Muscle layer of duodenum (tissue), 2 donors: ENCODE results near the gene PHF12.

Source experiments
- H3K27ac ChIP-seq: one replicate; pipeline ENCODE4 v1.7.0; 2013; ENCODE audit warnings: mild to moderate bottlenecking, low read length
- H3K27me3 ChIP-seq: one replicate; pipeline ENCODE4 v1.7.0; 2013; ENCODE audit warnings: low read depth, mild to moderate bottlenecking, control low read depth, low read length
- H3K36me3 ChIP-seq, 2 donors: one replicate each; pipeline ENCODE4 v1.7.0; 2013; ENCODE audit warnings: low read length in 2 of 2, control low read depth in 1 of 2, mild to moderate bottlenecking in 1 of 2; ENCODE audit not compliant: insufficient read depth in 2 of 2, control insufficient read depth in 1 of 2
- H3K4me1 ChIP-seq, 2 donors: one replicate each; pipeline ENCODE4 v1.7.0; 2013; ENCODE audit warnings: low read length in 2 of 2, mild to moderate bottlenecking in 2 of 2, control low read depth in 1 of 2, moderate library complexity in 1 of 2; ENCODE audit not compliant: insufficient read depth in 2 of 2, control insufficient read depth in 1 of 2
- H3K4me3 ChIP-seq, 2 donors: one replicate each; pipeline ENCODE4 v1.7.0; 2013; ENCODE audit warnings: low read length in 2 of 2, low read depth in 1 of 2, mild to moderate bottlenecking in 1 of 2
- H3K9me3 ChIP-seq, 2 donors: one replicate each; pipeline ENCODE4 v1.7.0; 2013; ENCODE audit warnings: low read length in 2 of 2, control low read depth in 1 of 2, mild to moderate bottlenecking in 1 of 2; ENCODE audit not compliant: control insufficient read depth in 1 of 2
- donor health status: healthy.

PHF12 gene

GRCh38 chr17:28925912-28926365 lies 25.4 kb downstream of the PHF12 start:
- Histone ChIP-seq H3K4me1 (peaks cover 4 to 8% of the 10 kb centered on the region in 2 donors), H3K36me3 (peaks cover 24 to 29% of the 10 kb centered on the region in 2 donors), H3K27me3 (no peaks in the 10 kb centered on the region), H3K27ac (peak overlapping the region; percentile 70), H3K4me3 (no peak overlapping the region), H3K9me3 (no peaks in the 10 kb centered on the region)

GRCh38 chr17:28920201-28920600 lies 31.1 kb downstream of the PHF12 start:
- H3K36me3 ChIP-seq, result peaks cover 58 to 69% of the 10 kb centered on the region in 2 donors
- no peaks in the 10 kb centered on the region for H3K9me3 ChIP-seq
- no peak overlapping the region for H3K27ac ChIP-seq
- H3K4me1 ChIP-seq, result peaks cover 0 to 4% of the 10 kb centered on the region in 2 donors
- no peaks in the 10 kb centered on the region for H3K27me3 ChIP-seq
- no peak overlapping the region for H3K4me3 ChIP-seq

- no peaks in the 10 kb centered on the region for H3K27me3 ChIP-seq
- no peaks in the 10 kb centered on the region for H3K4me1 ChIP-seq
- H3K36me3 ChIP-seq, result peaks cover 64 to 77% of the 10 kb centered on the region in 2 donors
These were observed 33.0 kb downstream of the PHF12 start for GRCh38 chr17:28918295-28918694.

GRCh38 chr17:28917465-28917864 lies 33.9 kb downstream of the PHF12 start:
- no peak overlapping the region for H3K4me3 ChIP-seq
- H3K36me3 ChIP-seq, result peaks cover 70 to 85% of the 10 kb centered on the region in 2 donors
- H3K27ac ChIP-seq, result no peak overlapping the region
- H3K4me1 ChIP-seq, result no peaks in the 10 kb centered on the region
- no peaks in the 10 kb centered on the region for H3K27me3 ChIP-seq
- H3K9me3 ChIP-seq, result no peaks in the 10 kb centered on the region

More at GRCh38 chr17:28918295-28918694, 33.0 kb downstream of the PHF12 start:
- Histone ChIP-seq H3K27ac (no peak overlapping the region), H3K4me3 (no peak overlapping the region), H3K9me3 (no peaks in the 10 kb centered on the region)

GRCh38 chr17:28917029-28917428 lies 34.3 kb downstream of the PHF12 start:
- H3K27me3 ChIP-seq, result no peaks in the 10 kb centered on the region
- H3K9me3 ChIP-seq, result no peaks in the 10 kb centered on the region
- H3K4me1 ChIP-seq, result no peaks in the 10 kb centered on the region
- H3K4me3 ChIP-seq, result no peak overlapping the region
- H3K36me3 ChIP-seq, result peaks cover 74 to 90% of the 10 kb centered on the region in 2 donors
- no peak overlapping the region for H3K27ac ChIP-seq

GRCh38 chr17:28916302-28916934 lies 34.9 kb downstream of the PHF12 start:
- H3K27ac ChIP-seq, result no peak overlapping the region
- no peaks in the 10 kb centered on the region for H3K27me3 ChIP-seq
- no peaks in the 10 kb centered on the region for H3K9me3 ChIP-seq
- peaks cover 76 to 91% of the 10 kb centered on the region in 2 donors for H3K36me3 ChIP-seq
- H3K4me1 ChIP-seq, result no peaks in the 10 kb centered on the region
- H3K4me3 ChIP-seq, result no peak overlapping the region

GRCh38 chr17:28912938-28913333 lies 38.4 kb downstream of the PHF12 start:
- peaks cover 81 to 85% of the 10 kb centered on the region in 2 donors for H3K36me3 ChIP-seq
- H3K27me3 ChIP-seq, result no peaks in the 10 kb centered on the region
- H3K9me3 ChIP-seq, result no peaks in the 10 kb centered on the region
- no peak overlapping the region for H3K4me3 ChIP-seq
- H3K27ac ChIP-seq, result no peak overlapping the region
- peaks cover 1 to 14% of the 10 kb centered on the region in 2 donors for H3K4me1 ChIP-seq

- Histone ChIP-seq H3K36me3 (peaks cover 78 to 82% of the 10 kb centered on the region in 2 donors), H3K4me3 (no peak overlapping the region), H3K27me3 (no peaks in the 10 kb centered on the region), H3K4me1 (peaks cover 4 to 19% of the 10 kb centered on the region in 2 donors), H3K9me3 (no peaks in the 10 kb centered on the region), H3K27ac (no peak overlapping the region)
These were observed 38.9 kb downstream of the PHF12 start for GRCh38 chr17:28912281-28912937.

GRCh38 chr17:28911411-28912045 lies 39.8 kb downstream of the PHF12 start:
- Histone ChIP-seq H3K4me3 (no peak overlapping the region), H3K9me3 (no peaks in the 10 kb centered on the region), H3K36me3 (peaks cover 76 to 84% of the 10 kb centered on the region in 2 donors), H3K27ac (no peak overlapping the region), H3K27me3 (no peaks in the 10 kb centered on the region), H3K4me1 (peaks cover 4 to 28% of the 10 kb centered on the region in 2 donors)

GRCh38 chr17:28910534-28910933 lies 40.8 kb downstream of the PHF12 start:
- Histone ChIP-seq H3K27me3 (no peaks in the 10 kb centered on the region), H3K4me1 (peaks cover 4 to 34% of the 10 kb centered on the region in 2 donors), H3K9me3 (no peaks in the 10 kb centered on the region), H3K4me3 (no peak overlapping the region), H3K36me3 (peaks cover 74 to 83% of the 10 kb centered on the region in 2 donors), H3K27ac (no peak overlapping the region)

GRCh38 chr17:28908640-28909167 lies 42.6 kb downstream of the PHF12 start:
- Histone ChIP-seq H3K9me3 (no peaks in the 10 kb centered on the region), H3K4me3 (peak overlapping the region in 1 of 2 donors; percentile 25), H3K4me1 (peaks cover 4 to 34% of the 10 kb centered on the region in 2 donors), H3K27me3 (no peaks in the 10 kb centered on the region), H3K36me3 (peaks cover 60 to 67% of the 10 kb centered on the region in 2 donors), H3K27ac (peak overlapping the region; percentile 81)
